Heart left ventricle (tissue), 13 donors: ENCODE measurements around the gene CERS3.

ENCODE experiments used
- POLR2A ChIP-seq, 2 donors: fragments of 450-650 bp; IDR thresholded peaks; one replicate each; pipeline ENCODE4 v1.6.1; 2017; ENCODE audit warnings: antibody characterized with exemption in 2 of 2, mild to moderate bottlenecking in 2 of 2, moderate library complexity in 2 of 2
- TF ChIP-seq, protein P1 (sequence below), 12 donors: fragments of 200-600 bp; sonication (generic) in 4 of 12; IDR thresholded peaks; one replicate each; pipeline versions ENCODE4 v1.5.0 to v1.8.0; 2018 to 2022; ENCODE audit warnings: antibody characterized with exemption in 12 of 12, mild to moderate bottlenecking in 5 of 12
- donor health status: ischemic (EF 13 %, LVEDD 7.1; RV severe dilation, severe dysfunction).
- donor health status: DM: no; HTN: yes; CAD: no.
- donor health status: DM: no; HTN: no; CAD: no.
- donor health status: ischemic (EF 25% LVEDD 6.9; RV normal size, moderate dysfunction).
- donor health status: ischemic (EF 25% LVEDD 5.7; RV mildly dilated, moderate dysfunction).
- donor health status: ischemic (EF 35%, LVEDD 5.7; RV mildly dilated, moderate dysfunction).
- donor health status: nonischemic (EF 11% LVEDD 7.7; RV severe dilation, severe dysfunction).
- donor health status: DM: yes; HTN: yes; CAD: no.
- donor health status: PGD.
- donor health status: ischemic (EF 29% LVEDD 5.4; RV normal size, mild dysfunction).
- donor health status: nonischemic (EF 23%, LVEDD 6.1; RV moderate dilation, normal function).

DNA sequence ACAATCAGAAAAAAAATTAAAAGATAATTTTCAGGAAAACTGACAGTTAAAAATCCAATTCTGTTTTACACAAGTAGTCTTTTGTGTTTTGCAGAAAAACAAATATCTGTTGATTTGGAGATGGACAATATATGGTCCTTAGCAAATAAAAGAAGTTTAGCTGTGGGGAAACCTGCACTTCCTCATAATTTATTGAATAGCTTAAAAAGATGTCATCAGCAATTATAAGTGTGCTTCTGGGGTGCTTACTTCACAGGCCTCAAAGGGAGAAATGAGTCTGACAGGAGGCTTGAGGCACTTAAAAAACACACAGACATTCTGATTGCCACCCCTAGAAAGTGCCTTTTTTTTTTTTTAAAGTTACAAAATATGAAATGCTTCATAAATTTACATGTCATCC, 31.6 kb upstream of the CERS3 start:
- TF ChIP-seq POLR2A (IDR thresholded peaks at IDR 0.05) = no peak
- TF ChIP-seq, protein P1, sequence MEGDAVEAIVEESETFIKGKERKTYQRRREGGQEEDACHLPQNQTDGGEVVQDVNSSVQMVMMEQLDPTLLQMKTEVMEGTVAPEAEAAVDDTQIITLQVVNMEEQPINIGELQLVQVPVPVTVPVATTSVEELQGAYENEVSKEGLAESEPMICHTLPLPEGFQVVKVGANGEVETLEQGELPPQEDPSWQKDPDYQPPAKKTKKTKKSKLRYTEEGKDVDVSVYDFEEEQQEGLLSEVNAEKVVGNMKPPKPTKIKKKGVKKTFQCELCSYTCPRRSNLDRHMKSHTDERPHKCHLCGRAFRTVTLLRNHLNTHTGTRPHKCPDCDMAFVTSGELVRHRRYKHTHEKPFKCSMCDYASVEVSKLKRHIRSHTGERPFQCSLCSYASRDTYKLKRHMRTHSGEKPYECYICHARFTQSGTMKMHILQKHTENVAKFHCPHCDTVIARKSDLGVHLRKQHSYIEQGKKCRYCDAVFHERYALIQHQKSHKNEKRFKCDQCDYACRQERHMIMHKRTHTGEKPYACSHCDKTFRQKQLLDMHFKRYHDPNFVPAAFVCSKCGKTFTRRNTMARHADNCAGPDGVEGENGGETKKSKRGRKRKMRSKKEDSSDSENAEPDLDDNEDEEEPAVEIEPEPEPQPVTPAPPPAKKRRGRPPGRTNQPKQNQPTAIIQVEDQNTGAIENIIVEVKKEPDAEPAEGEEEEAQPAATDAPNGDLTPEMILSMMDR (IDR thresholded peaks at IDR 0.05) = no peak
